ENCODE data around the gene MYO7B.

Gene MYO7B

DNA sequence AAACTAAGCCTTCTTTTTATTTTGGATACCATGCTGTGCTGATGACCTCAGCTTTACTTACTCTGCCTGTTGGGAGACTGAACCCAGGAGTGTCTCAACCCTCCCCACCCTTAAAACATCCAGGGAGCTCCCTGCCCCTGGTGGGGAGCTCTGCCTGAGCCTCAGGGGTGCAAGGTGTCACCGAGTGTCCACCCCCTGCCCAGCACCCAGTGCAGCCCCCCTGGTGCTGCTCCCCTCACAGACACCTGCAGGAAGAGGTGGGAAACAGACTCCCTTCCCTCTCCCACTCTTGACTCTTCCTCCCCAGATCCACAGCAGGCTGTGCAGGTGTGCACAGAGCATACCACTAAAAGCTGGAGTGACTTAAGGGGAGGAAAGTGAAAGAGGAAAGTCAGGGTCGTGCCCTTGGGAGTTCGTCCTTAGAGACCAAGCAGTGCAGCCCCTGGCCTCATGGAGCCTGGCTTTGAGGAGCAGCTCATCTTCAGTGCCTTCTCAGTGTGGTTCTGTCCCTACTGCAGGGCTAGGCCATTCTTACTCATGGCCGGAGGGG, 51.3 kb downstream of the MYO7B start:
- no peak for DNase-seq (ENCODE audit: low read depth)

DNA sequence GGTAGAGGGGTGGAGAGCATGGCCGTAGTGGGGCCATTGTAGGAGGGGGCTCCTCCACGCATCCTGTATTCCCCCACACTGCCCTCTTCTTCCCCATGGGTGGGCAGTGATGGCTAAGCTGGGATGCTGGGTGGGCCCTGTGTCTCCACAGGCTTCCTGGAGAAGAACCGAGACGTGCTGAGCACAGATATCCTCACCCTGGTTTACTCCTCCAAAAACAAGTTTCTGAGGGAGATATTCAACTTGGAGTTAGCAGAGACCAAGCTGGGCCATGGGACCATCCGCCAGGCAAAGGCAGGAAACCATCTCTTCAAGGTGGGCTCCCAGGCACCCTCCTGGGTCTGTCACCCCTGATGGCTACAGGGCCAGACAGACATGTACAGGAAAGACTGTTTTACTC, 52.8 kb downstream of the MYO7B start:
- DNase-seq (ENCODE audit: low read depth), result no peak

DNA sequence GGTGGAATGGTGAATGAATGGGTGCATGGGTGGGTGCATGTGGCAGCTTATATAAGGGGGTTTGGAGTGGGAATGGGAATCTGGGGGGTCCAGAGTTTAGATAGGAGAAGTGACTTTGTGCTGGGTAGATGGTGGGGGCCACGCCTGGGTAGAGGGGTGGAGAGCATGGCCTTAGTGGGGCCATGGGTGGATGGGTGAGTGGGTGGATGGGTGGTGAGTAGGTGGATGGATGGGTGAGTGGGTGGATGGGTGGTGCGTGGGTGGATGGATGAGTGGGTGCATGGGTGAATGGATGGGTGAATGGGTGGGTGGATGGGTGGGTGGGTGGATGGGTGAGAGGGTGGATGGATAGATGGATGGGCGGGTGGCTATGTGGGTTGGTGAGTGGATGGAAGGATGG, 53.9 kb downstream of the MYO7B start:
- DNase-seq (ENCODE audit: low read depth), result no peak

DNA sequence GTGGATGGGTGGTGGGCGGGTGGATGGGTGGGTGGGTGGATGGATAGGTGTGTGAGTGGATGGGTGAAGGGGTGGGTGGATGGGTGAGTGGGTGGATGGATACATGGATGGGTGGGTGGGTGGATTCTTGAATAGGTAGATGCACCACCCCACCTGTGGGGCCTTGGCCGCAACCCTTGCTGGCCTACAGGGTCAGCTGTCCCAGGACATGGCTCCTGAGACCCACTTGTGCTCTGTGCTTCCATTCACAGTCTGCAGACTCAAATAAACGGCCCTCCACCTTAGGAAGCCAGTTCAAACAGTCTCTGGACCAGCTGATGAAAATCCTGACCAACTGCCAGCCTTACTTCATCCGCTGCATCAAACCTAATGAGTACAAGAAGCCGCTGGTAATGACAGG, 54.4 kb downstream of the MYO7B start:
- no peak for DNase-seq (ENCODE audit: low read depth)

DNA sequence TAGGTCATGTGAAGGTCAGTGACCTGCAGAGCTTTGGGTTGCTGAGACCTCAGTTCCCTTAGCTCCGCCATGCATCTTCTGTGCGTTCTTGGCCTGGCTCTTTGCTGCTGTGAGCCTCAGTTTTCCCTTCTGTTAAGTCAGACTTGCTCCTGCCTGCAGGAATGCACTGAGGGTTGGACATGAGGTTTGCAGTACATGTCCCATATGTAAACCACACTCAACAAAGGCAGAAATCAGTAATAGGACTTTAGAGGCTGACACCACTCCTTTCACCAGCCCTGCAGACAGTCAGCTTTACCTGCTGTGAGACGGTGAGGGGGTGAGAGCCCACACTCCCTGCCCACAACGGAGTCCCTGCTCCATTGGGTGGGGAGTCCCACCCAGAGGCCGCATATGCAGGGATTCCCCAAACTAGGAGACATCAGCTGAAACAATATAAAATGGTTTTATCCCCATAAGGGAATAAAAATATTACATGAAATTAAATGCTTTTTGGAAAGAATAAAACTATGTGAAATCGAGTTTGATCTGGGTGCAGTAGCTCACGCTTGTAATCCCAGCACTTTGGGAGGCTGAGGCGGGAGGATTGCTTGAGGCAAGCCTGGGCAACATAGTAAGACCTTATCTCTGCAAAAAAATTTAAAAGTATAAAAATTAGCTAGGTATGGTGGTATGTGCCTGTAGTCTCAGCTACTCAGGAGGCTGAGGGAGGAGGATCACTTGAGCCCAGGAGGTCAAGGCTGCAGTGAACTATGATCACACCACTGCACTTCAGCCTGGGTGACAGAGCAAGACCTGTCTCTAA, 55.1 kb downstream of the MYO7B start:
- DNase-seq (ENCODE audit: low read depth), result no peak

DNA sequence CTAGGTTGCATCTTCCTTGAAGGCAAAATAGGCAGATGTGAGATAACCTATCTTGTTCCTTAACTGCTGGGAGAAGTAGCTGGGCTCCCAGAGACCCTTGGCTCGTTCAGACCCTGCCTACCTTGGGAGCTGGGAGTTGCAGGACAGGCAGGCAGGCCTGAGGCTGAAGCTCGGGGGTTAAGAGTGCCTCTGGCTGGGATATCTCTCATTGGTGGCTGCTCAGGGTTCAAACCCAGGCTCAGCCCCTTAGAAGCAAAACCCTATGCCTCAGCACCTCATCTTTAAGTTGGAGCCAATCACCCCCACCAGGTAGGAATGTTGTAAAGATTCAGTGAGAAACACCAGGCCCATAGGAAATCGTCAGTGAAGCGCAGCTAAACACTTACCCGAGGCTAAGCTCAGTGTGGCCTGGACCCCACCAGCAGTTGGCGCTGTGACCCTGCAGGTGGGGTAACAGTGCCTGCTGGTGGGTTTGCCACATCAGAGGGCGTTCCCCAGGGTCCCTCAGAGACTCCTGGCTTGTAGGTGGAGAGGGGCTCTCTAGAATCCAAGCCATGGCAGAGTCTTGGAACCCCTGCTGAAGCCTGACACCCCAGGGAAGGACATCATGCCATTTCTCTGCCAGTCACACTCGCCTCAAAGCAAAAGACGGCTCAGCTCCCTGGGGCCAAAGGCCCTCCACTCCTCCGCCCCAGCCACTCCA, 55.9 kb downstream of the MYO7B start:
- peak; percentile 52 for DNase-seq (ENCODE audit: low read depth)

DNA sequence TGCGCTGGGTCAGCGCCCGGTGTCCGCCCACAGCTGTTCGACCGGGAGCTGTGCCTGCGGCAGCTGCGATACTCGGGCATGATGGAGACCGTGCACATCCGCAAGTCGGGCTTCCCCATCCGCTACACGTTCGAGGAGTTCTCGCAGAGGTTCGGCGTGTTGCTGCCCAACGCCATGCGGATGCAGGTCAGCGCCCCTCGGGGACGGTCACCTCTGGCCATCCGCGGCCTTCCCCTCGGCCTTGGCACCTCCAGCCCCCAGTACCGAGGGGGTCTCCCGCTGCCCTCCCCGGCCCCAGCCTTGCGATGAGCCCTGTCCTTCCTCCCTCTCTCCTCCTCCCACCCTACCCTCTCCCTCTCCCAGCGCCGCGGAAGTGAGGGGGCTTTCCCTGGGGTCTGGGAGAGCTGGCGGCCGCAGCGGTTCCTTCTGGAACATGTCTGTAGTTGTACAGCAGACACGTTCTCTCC, 57.3 kb downstream of the MYO7B start:
- no peak for DNase-seq (ENCODE audit: low read depth)

DNA sequence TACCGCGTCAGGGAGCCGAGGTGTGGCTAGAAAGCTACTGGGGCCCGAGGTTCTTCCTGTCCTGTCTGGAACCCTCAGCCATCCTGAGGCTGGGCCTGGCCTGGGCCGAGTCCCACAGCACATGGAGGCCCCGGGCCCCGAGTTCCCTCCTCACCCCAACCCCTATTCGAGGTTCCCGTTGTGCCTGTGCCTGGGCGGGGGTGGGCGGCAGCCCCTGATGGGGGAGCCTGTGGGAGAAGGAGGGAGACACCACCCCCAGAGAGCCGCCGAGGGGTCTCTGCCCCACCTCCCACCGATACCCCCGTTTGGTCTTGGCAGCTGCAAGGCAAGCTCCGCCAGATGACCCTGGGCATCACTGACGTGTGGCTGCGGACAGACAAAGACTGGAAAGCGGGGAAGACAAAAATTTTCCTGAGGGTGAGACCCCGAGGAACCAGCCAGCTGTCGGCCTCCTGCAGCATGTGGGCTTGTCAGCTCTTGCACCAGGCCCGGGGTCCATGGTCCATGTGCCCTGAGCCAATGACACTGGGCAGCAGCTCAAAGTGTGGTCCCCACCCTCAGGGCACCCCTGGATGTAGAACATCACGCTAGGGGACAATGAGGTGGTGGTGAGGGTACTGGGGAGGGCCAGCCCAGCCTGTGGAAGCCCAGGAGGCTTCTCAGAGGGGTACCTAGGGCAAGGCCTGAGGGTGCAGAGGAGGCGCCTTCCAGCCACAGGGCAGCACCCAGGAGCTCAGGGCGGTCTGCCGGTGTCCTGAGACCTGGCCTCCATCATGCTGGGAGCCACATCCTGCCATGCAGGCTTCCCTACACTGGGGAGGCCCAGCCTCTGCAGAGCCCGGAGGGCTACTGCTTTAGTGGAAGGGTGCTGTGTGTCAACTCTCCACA, 58.0 kb downstream of the MYO7B start:
- no peak for DNase-seq (ENCODE audit: low read depth)

DNA sequence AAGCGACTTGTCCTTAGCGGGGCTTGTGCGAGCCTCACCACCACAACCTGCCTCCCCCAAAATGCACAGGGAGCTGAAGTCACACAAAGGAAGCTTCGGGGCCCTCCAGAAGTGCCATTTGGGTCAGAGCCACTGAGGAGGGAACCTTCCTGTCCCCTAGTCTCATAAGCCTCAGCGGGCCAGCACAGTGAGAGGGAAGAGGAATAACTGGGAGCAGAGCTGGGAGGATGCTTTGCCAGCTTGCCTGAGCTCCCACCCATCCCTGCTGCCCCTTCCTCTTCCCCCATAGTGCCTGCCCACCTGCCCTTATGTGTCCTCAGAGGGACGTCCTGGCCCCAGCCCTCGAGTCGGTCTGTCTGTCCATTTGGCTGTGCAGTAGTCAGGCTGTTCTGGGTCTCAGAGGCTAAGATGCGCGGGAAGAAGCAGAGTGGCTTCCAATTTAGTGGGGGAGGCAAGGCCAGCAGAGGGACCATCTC, 58.7 kb downstream of the MYO7B start:
- DNase-seq (ENCODE audit: low read depth), result no peak

DNA sequence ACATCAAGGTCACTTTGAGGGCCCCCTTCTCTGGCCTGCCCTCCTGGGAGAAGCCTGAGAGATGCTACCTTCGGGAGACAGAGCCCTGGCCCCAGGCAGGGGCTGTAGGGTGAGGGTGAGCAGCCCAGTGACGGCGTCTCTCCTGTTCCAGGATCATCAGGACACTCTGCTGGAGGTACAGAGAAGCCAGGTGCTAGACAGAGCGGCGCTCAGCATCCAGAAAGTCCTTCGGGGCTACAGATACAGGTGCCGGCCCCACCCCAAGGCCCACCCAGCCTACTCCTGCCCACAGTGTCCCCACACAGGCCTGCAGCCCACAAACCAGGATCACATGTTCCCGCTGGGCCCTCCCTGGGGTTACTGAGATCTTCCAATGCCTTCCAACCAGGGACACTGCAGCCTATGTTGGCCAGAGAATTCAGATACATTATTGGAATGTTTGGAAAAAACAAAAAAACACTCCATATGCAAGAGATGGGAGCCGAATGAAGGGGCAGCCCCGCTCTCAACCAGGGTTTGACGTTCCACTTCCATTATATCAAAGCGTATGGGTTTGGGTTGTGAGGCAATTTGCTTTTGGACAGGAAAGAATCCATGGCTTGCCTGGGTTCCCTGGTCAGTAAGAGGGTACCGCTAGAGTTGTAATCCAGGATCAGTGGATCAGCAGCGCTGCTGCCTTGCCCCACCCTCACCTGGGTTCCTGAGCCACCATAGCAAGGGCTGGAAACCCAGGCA, 61.0 kb downstream of the MYO7B start:
- DNase-seq (ENCODE audit: low read depth), result no peak

DNA sequence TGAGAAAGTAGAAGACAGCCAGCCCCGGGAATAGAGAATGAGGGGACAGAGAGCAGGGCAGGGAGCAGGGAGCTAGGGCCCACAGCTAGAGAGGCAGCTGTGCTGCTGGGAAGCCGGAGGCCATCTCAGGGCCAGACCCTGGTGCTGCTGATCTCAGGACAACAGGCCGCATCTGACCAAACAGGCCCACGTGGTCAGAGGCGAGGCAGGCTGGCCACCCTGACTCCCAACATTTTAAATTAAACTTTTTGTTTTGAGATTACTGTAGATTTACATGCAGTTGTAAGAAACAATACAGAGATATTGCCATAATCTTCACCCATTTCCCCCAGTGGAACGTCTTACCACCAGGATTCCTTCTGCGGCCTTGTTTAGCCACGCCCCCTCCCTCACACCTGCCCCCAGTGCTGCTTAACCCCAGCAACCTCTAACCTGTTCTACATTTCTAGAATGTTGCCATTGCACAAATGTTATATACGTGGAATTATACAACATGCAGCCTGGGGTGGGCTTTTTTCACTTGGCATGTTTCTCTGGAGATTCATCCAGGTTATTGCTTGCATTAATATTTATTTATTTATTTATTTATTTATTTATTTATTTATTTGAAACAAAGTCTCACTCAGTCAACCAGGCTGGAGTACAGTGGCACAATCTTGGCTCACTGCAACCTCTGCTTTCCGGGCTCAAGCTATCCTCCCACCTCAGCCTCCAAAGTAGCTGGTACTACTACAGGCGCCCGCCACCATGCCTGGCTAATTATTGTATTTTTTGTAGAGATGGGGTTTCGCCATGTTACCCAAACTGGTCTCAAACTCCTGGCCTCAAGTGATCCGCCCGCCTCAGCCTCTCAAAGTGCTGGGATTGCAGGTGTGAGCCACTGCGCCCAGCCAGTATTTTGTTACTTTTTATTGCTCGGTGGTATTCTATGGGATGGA, 61.8 kb downstream of the MYO7B start:
- DNase-seq (ENCODE audit: low read depth), result no peak

DNA sequence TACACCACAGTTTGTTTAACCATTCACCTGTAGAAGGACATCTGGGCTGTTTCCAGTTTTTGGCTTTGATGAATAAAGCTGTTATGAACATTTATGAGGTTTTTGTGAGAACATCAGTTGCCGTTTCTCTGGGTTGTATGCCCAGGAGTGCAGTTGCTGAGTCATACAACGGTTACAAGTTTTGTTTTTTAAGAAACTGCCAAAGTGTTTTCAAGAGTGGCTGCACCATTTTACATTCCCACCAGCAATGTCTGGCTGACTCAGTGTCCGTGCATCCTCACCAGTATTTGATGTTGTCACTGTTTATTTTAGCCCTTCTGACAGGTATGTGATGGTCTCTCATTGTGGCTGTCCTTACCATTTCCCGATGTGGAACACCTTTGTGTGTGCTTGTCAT, 62.5 kb downstream of the MYO7B start:
- DNase-seq (ENCODE audit: low read depth), result peak; percentile 28

DNA sequence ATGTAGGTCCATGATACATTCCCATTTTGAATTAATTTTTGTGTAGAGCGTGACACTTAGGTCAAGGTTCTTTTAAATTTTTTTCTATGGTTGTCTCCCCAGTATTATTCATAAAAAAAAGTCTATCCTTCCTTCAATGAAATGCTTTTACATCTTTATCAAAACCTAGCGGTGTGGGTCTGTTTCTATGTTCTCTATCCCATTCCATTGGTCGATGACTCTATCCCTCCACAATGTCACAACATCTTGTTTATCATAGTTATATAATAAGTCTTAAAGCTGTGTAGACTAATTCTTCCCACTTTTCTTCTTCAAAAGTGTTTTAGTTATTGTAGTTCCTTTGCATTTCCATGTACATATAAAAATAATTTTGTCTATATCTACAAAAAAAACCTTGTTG, 63.2 kb downstream of the MYO7B start:
- peak; percentile 13 for DNase-seq (ENCODE audit: low read depth)

DNA sequence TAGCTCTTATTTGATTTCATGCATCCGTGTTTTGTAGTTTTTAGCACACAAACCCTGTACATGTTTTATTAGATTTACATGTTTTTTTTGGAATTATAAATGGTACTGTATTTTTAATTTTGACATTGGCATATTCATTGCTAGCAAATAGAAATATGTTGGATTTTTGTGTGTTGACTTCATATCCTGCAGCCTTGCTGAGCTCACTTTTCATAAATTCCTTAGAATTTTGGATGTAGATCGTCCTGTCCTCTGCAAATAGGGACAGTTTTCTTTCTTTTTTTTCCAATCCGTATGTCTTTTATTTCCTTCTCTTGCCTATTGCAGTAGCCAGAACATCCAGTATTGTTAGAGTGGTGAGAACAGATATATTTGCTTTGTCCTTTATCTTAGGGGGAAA, 63.7 kb downstream of the MYO7B start:
- no peak for DNase-seq (ENCODE audit: low read depth)

DNA sequence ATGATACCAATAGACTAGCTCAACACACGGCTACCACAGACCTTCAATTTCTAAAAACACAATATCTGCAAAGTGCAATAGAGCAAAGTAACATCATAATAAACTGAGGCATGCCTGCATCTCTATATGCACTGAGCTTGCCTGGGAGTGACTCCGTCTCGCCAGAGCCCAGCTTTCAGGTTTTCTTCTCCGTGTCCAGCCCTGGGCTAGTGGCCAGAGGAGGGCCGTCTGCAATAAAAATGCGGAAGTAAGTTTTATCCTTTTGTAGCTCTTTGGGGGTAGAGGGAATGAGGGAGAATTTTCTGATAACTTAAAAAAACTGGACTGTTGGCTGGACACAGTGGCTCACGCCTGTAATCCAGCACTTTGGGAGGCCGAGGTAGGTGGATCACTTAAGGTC, 69.5 kb downstream of the MYO7B start:
- no peak for DNase-seq (ENCODE audit: low read depth)

DNA sequence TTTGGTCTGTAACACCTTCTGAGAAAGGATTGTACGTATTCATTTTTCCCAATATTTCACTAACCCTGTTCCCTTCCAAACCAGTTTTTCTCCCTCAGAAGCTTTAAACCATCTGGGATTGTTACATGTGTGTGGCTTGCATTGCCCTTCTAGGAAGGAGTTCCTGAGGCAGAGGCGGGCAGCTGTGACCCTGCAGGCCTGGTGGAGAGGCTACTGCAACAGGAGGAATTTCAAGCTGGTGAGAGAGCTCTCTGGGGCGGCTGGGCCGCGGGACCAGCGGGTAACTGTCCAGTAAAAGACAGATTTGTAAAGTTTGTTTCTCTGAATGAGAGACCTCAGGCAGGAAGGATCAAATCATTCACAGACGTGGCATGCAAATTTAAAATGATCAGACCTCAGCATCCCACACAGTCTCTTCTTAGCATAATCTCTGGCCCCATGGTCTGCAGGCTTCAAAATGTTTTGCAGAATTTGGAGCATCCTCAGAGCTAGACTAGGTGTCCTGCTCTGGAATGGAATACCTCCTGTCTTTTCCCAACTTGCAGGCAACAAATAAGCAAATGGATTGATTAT, 70.3 kb downstream of the MYO7B start:
- DNase-seq (ENCODE audit: low read depth), result no peak

DNA sequence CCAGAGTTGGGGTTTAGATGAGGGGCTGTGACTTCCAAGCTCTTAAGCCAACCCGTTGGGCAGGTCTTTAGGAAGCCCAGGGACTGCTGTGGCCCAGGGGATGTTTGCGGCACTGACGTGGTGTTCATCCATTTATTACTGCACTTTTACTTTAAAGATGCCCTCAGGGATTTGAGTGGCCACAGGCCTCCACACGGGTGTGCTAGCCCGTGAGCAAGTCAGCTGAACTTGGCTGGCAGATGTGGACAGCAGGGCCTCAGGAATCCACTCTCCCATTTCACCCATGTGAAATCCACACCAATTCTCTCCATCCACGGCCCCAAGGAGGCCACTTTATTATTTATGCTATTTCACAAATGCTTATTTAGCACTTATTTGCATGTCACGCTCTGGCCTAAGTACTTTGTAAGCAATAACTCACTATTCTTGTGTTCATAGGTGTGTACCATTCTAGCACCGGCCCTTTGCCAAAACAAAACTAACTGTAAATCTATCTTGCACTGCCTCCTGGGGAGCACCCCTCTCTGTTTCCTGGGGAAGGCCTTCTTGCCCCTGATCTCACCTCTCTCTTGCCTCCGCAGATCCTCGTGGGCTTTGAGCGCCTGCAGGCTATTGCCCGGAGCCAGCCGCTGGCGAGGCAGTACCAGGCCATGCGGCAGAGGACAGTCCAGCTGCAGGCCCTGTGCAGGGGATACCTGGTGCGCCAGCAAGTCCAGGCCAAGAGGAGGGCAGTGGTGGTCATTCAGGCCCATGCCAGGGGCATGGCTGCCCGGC, 71.3 kb downstream of the MYO7B start:
- DNase-seq (ENCODE audit: low read depth), result no peak

DNA sequence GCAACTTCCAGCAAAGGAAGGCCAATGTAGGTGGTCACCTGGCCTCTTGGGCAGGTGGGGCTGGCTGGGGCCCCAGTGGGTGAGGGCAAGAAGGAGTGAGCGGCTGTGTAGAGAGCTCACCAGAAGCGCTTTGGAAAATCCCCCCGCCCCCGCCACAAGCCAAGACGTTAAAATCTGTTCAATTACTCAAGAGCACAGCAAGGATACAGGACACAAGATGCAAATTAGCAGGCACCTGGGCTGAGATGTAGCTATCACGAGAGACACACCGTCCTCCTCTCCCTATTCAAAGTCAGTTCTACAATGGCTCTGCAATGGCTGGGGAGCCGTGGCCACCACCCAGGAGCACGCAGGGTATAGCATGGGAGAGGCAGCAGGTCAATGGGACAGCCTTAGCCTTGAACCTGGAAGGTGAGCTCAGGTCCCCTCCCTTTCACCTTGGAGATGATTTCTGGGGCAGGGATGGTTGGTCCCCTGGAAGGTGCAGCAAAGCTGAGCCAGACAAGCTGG, 72.0 kb downstream of the MYO7B start:
- no peak for DNase-seq (ENCODE audit: low read depth)

All from amniotic epithelial cell (primary cell).